Measurements from ENCODE around the gene FAF2. TPM values are rescaled to one million over a fixed set of nuclear protein-coding genes. Genes with fewer than 3 reads are reported as not detected.

Gene FAF2
- total RNA-seq, 1 donor from 2014 or later, result 32.3 TPM

DNA sequence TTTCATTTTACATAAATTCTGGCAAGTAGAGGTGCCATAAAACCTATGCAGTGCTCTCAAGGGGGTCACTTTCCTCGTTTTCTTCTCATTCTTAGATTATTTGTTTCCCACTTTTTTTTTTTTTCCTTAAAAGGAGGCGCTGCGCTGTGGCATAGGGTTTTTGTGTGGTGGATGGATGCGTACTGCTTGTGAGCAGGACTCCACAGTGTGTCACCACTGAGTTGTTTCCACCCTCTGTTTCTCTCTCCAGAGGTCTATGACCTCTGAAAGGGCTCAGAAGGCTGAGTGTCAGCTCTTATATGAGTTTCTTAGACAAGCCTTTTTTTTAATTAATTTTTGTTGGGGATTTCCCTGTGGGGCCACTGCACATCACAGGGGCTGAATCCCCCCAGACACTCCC is 18.2 kb upstream of the FAF2 start:
- Histone ChIP-seq H3K27ac (no peak overlapping the region), H3K4me1 (no peaks in the 10 kb centered on the region), H2AFZ (replicated peaks) (no peak overlapping the region), H3F3A (ENCODE audit: low read depth) (no peaks in the 10 kb centered on the region), H3K36me3 (no peaks in the 10 kb centered on the region), H3K9me3 (ENCODE audit: low read depth) (no peaks in the 10 kb centered on the region), H3K9ac (no peak overlapping the region), H3K4me3 (no peak overlapping the region), H4K20me1 (ENCODE audit: low read depth) (no peaks in the 10 kb centered on the region), H3K79me2 (ENCODE audit: low read depth) (no peaks in the 10 kb centered on the region), H3K4me2 (no peak overlapping the region), H3K27me3 (no peaks in the 10 kb centered on the region)
- peaks cover 6% of the 10 kb centered on the region for H3K36me3 Mint-ChIP-seq
- H3K27me3 Mint-ChIP-seq (ENCODE audit: insufficient read depth, low read depth), result peaks cover 6% of the 10 kb centered on the region
- peaks cover 12% of the 10 kb centered on the region for H3K9me3 Mint-ChIP-seq
- DNase-seq (ENCODE audit: low spot score), result no peak
- TF ChIP-seq EZH2phosphoT487 (IDR thresholded peaks at IDR 0.05) (no peak), CTCF (IDR thresholded peaks at IDR 0.05) (no peak), EZH2 (IDR thresholded peaks at IDR 0.05) (no peak)
- no peak overlapping the region for H3K4me3 Mint-ChIP-seq
- peaks cover 7% of the 10 kb centered on the region for H3K4me1 Mint-ChIP-seq
- no peak overlapping the region for H3K27ac Mint-ChIP-seq

DNA sequence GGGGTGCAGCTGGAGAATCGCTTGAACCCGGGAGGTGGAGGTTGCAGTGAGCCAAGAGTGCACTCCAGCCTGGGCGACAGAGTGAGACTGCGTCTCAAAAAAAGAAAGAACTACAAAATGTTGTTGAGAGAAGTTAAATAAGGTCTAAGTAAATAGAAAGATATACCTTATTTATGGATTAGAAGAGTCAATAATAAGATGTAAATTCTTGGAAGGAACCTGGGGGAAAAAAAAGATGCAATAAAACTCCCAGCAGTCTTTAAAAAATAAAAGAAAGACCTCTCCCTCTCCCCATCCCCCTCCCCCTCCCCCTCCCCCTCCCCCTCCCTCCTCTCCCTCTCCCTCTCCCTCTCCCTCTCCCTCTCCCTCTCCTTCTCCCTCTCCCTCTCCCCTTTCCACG is 15.5 kb upstream of the FAF2 start:
- Mint-ChIP-seq H3K27ac (no peak overlapping the region), H3K9me3 (peaks cover 7% of the 10 kb centered on the region)
- TF ChIP-seq EZH2 (IDR thresholded peaks at IDR 0.05) (no peak), CTCF (IDR thresholded peaks at IDR 0.05) (no peak), EZH2phosphoT487 (IDR thresholded peaks at IDR 0.05) (no peak)

GRCh38 chr5:176436656-176437055 is 11.5 kb upstream of the FAF2 start:
- TF ChIP-seq EZH2phosphoT487 (IDR thresholded peaks at IDR 0.05), result no peak
- no peak for TF ChIP-seq EZH2 (IDR thresholded peaks at IDR 0.05)
- no peak for TF ChIP-seq CTCF (IDR thresholded peaks at IDR 0.05)
- Histone ChIP-seq H2AFZ (replicated peaks) (no peak overlapping the region), H3K9ac (no peak overlapping the region), H3F3A (ENCODE audit: low read depth) (peaks cover 4% of the 10 kb centered on the region), H3K4me1 (peaks cover under 1% of the 10 kb centered on the region), H3K79me2 (ENCODE audit: low read depth) (no peaks in the 10 kb centered on the region), H3K4me3 (no peak overlapping the region), H4K20me1 (ENCODE audit: low read depth) (no peaks in the 10 kb centered on the region), H3K4me2 (no peak overlapping the region), H3K27me3 (no peaks in the 10 kb centered on the region), H3K9me3 (ENCODE audit: low read depth) (no peaks in the 10 kb centered on the region), H3K27ac (no peak overlapping the region), H3K36me3 (no peaks in the 10 kb centered on the region)
- peaks cover 7% of the 10 kb centered on the region for H3K9me3 Mint-ChIP-seq
- peaks cover 3% of the 10 kb centered on the region for H3K36me3 Mint-ChIP-seq
- no peak overlapping the region for H3K4me3 Mint-ChIP-seq
- peak overlapping the region; percentile 24 for H3K27ac Mint-ChIP-seq
- no peak for DNase-seq (ENCODE audit: low spot score)
- peaks cover 5% of the 10 kb centered on the region for H3K4me1 Mint-ChIP-seq
- peaks cover 6% of the 10 kb centered on the region for H3K27me3 Mint-ChIP-seq (ENCODE audit: insufficient read depth, low read depth)

More for the DNA sequence above, 15.5 kb upstream of the FAF2 start:
- no peak for DNase-seq (ENCODE audit: low spot score)
- Histone ChIP-seq H3K27ac (no peak overlapping the region), H3F3A (ENCODE audit: low read depth) (no peaks in the 10 kb centered on the region), H3K4me1 (no peaks in the 10 kb centered on the region), H3K4me3 (no peak overlapping the region), H4K20me1 (ENCODE audit: low read depth) (no peaks in the 10 kb centered on the region), H3K9ac (no peak overlapping the region), H3K4me2 (no peak overlapping the region), H3K9me3 (ENCODE audit: low read depth) (no peaks in the 10 kb centered on the region), H3K79me2 (ENCODE audit: low read depth) (no peaks in the 10 kb centered on the region), H3K36me3 (no peaks in the 10 kb centered on the region), H2AFZ (replicated peaks) (no peak overlapping the region), H3K27me3 (no peaks in the 10 kb centered on the region)
- Mint-ChIP-seq H3K36me3 (peaks cover 3% of the 10 kb centered on the region), H3K27me3 (ENCODE audit: insufficient read depth, low read depth) (peaks cover 6% of the 10 kb centered on the region), H3K4me3 (no peak overlapping the region), H3K4me1 (peaks cover 7% of the 10 kb centered on the region)

Data from neural progenitor cell (in vitro differentiated cells).